ENCODE results near the gene FRMPD4.
A peak's percentile ranks its signal among the peaks of the same experiment; 100 is the strongest.

Gene FRMPD4

DNA sequence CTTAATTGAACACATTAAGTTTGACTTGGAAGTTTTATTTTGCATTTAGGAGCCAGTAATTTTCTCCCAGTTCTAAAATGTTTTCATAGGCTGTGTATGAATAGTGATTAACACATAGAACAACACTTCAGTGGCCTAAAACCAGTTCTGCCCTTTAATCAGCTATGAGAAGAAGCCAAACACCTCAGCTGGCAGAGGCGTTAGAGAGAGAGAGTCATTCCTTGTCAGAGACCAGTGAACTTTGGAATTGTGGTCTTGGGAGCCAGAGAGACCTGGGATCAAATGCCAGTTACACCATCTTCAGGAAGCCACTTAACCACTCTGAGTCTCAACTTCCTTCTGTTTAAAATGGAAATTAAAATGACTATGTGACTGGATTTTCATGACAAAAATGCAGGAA is 613.6 kb downstream of the FRMPD4 start:
- no peak for DNase-seq (ENCODE audit: low read depth in 2 of 2)

DNA sequence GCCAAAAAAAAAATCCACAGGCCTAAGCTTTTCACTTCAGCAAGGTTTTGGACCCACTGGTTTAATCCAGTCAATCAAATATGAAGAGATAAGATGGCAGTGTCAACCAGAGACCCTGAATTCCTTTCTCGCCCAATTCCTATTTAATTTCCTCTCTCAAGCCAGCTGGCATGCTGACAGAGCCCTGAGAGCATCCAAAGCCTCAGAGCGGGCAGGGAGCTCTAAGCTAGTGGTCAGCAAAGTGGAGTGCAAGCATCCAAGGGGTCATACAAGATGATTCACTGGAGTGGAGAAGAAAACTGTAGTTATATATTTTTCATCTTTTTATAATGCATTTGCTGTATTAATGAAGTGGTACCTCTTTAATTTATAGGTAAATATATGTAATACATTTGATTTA is 615.1 kb downstream of the FRMPD4 start:
- DNase-seq (ENCODE audit: low read depth in 2 of 2): no peak

DNA sequence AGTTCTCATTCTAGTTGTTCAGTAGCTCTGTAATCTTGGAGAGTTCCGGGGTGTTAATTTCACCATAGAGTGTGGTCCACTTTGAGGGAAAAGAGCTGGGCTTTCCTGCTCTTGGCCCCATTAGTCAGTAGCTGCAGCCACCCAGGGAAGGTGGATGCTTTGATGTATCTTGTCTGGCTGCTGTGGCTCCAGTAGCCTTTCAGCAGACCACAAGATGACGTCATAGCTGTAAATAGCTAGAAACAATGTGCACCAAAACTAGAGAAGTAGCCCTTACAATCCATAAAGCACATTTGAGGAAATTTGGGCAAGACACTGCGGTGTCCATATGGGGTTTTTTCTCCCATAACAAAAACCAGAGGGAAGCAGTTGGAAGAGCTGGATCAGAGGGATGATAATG is 620.0 kb downstream of the FRMPD4 start:
- DNase-seq (ENCODE audit: low read depth in 2 of 2): no peak

DNA sequence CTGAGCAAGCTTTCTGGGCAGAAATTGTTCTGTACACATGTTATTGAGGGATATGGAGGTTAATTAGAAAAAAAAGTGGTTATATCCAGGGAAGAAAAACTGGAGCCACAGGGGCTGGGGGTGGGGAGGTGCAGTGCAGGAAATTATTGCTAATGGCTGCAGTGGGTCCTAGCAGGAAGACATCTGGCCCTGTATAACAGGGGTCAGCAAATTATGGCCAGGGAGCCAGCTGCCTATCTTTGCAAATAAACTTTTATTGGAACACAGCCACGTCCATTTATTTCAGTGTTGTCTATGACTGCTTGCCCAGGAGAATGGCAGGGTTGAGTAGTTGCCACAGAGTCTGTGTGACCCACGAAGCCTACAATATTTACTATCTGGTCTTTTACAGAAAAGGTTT is 629.6 kb downstream of the FRMPD4 start:
- no peak for DNase-seq (ENCODE audit: low read depth in 2 of 2)

DNA sequence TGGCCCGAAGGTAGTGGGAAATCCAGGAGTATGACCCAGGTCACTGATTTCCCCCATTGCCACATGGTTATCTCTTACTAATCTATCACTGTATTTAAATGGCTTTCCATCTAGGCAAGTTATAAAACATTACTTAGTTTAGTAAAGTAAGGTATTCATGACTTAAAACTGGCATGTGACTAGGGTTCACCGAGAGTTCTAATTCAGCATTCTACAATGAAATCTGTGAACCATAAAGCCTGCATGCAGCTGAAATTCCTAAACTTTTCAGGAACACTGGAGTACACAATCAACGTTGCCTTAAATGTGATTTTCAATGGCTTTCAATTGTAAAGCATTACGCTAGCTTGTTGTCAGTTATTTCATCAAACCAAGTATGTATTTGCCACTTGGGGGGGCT is 630.2 kb downstream of the FRMPD4 start:
- DNase-seq (ENCODE audit: low read depth in 2 of 2): no peak

DNA sequence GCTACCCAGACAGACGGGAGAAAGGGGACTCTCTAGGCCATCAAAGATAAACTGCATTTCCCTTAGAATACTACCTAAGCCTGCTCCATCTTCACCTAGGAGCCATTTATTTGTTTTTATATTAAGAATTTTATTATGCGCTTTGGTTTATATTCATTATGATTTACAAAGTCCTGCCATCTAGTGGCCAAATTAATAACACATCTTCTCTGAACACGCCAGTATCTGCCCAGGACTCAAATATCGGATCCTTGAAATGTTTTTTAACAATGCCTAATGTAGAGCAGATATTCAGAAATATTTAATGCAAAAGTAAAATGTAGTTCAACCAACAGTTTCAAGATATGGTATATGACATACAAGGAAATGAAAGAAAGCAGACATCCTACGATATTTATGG is 632.2 kb downstream of the FRMPD4 start:
- no peak for DNase-seq (ENCODE audit: low read depth in 2 of 2)

DNA sequence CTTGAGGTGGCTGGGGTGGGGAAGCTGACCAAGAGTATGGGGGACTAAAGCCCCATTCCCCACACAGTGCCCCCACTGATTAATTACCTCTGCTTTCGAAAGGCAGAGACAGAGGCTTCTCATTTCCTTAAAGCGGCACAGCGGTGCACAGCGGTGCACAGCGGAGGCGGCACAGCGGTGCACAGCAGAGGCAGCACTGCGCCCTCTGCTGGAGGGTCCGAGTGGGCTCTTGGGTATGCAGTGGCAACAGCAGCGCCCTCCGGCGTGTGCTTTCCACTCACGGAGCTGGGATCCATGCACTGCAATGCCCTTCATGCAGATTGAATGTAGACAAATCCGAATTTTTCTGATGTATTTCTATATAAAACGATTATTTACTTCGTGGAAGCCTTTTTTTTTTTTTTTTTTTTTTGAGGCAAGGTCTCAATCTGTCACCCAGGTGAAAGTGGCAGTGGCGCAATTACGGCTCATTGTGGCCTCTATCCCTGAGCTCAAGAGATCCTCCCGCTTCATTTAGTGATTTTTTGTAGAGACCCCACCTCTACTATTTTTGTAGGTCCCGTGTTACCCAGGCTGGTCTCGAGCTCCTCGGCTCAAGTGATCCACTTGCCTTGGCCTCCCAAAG is 633.3 kb downstream of the FRMPD4 start:
- DNase-seq (ENCODE audit: low read depth in 2 of 2): peak; percentile 28 to 42

Data from stimulated activated CD8-positive, alpha-beta memory T cell treated with anti-CD3 and anti-CD28 coated beads, Interleukin-7, amount 100 ng/mL, for 1 hour (primary cell).